Neutrophil (primary cell): ENCODE data around the gene CTSD.

Experiments used
- H3K27ac ChIP-seq: fragments of 200-600 bp; sonication (generic); 2 replicates; pipeline ENCODE4 v1.5.1; 2016; ENCODE audit warnings: mild to moderate bottlenecking, moderate library complexity
- H3K27me3 ChIP-seq: fragments of 200-600 bp; sonication (generic); 2 replicates; pipeline ENCODE4 v1.6.0; 2016; ENCODE audit warnings: mild to moderate bottlenecking
- H3K36me3 ChIP-seq: fragments of 200-600 bp; sonication (generic); 2 replicates; pipeline ENCODE4 v1.5.1; 2017
- H3K4me1 ChIP-seq, 2 experiments: fragments of 200-600 bp in 1 of 2; sonication (generic) in 1 of 2; 1 replicate in 1 of 2; 2 replicates in 1 of 2; pipeline versions ENCODE4 v1.5.1 to v1.6.1; 2013 to 2016; ENCODE audit warnings: low read depth in 1 of 2, low read length in 1 of 2, mild to moderate bottlenecking in 1 of 2, moderate library complexity in 1 of 2; ENCODE audit not compliant: control insufficient read depth in 1 of 2, insufficient read depth in 1 of 2
- H3K4me3 ChIP-seq, 2 experiments: fragments of 200-600 bp in 1 of 2; sonication (generic) in 1 of 2; 1 replicate in 1 of 2; 2 replicates in 1 of 2; pipeline ENCODE4 v1.5.1; 2013 to 2016; ENCODE audit warnings: low read depth in 1 of 2, low read length in 1 of 2, mild to moderate bottlenecking in 1 of 2, moderate library complexity in 1 of 2
- H3K9me3 ChIP-seq: fragments of 200-600 bp; sonication (generic); 2 replicates; pipeline ENCODE4 v1.5.1; 2016
- CTCF ChIP-seq: fragments of 200-600 bp; sonication (generic); IDR thresholded peaks from 2 replicates; pipeline ENCODE4 v1.5.1; 2016; ENCODE audit warnings: antibody characterized with exemption

The CTSD gene

GRCh38 chr11:1732418-1733008, 31.2 kb downstream of the CTSD start:
- H3K9me3 ChIP-seq = no peaks in the 10 kb centered on the region
- peaks cover 99% of the 10 kb centered on the region for H3K27me3 ChIP-seq
- H3K36me3 ChIP-seq = no peaks in the 10 kb centered on the region
- H3K27ac ChIP-seq = no peak overlapping the region
- H3K4me3 ChIP-seq = no peak overlapping the region
- H3K4me1 ChIP-seq = peaks cover 5 to 7% of the 10 kb centered on the region in 2 experiments
- TF ChIP-seq CTCF = no peak

GRCh38 chr11:1731451-1732059, 32.2 kb downstream of the CTSD start:
- Histone ChIP-seq H3K36me3 (no peaks in the 10 kb centered on the region), H3K27me3 (peaks cover 96% of the 10 kb centered on the region), H3K27ac (no peak overlapping the region), H3K4me1 (peaks cover 5 to 7% of the 10 kb centered on the region in 2 experiments), H3K4me3 (no peak overlapping the region), H3K9me3 (no peaks in the 10 kb centered on the region)
- no peak for TF ChIP-seq CTCF

GRCh38 chr11:1730059-1730629, 33.6 kb downstream of the CTSD start:
- H3K27ac ChIP-seq = no peak overlapping the region
- no peak overlapping the region for H3K4me3 ChIP-seq
- no peak for TF ChIP-seq CTCF
- H3K36me3 ChIP-seq = no peaks in the 10 kb centered on the region
- H3K27me3 ChIP-seq = peaks cover 82% of the 10 kb centered on the region
- H3K9me3 ChIP-seq = no peaks in the 10 kb centered on the region
- peaks cover 5 to 7% of the 10 kb centered on the region in 2 experiments for H3K4me1 ChIP-seq

- H3K4me3 ChIP-seq = no peak overlapping the region
- H3K36me3 ChIP-seq = no peaks in the 10 kb centered on the region
- no peak for TF ChIP-seq CTCF
- H3K9me3 ChIP-seq = no peaks in the 10 kb centered on the region
- peaks cover 5 to 7% of the 10 kb centered on the region in 2 experiments for H3K4me1 ChIP-seq
- H3K27me3 ChIP-seq = peaks cover 77% of the 10 kb centered on the region
- H3K27ac ChIP-seq = no peak overlapping the region
Observed at GRCh38 chr11:1729692-1730011, 34.1 kb downstream of the CTSD start.

- H3K27ac ChIP-seq = no peak overlapping the region
- TF ChIP-seq CTCF = no peak
- H3K4me1 ChIP-seq = peaks cover 5 to 7% of the 10 kb centered on the region in 2 experiments
- H3K36me3 ChIP-seq = no peaks in the 10 kb centered on the region
- H3K27me3 ChIP-seq = peaks cover 72% of the 10 kb centered on the region
- H3K9me3 ChIP-seq = no peaks in the 10 kb centered on the region
- H3K4me3 ChIP-seq = no peak overlapping the region
Observed at GRCh38 chr11:1728931-1729691, 34.6 kb downstream of the CTSD start.
